GM18861 (cell line): ENCODE measurements around the gene CACNA2D3.

Source experiments
- ATAC-seq: cut with Tn5 transposase; IDR thresholded peaks from one replicate; pipeline ENCODE4 v1.9.1; 2021; ENCODE audit not compliant: unreplicated experiment

CACNA2D3 gene

DNA sequence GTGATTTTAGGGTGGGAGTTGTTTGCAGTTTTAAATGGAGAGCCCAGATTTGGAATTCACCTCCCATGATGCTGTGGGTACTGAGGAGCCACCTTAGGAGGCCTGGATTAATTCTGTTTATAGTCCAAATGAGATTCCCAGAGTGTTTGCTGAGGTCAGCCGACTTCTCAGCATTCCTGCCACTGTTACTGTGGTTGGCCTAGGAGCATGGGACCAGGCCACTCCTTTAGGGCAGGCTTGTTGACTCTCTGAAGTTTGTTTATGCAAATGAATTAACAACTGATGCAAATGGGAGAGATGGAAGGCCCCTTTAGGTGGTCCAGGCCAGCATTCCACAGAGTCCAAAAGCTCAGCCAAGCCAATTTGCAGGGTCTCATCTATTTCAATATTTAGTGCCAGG is 46.1 kb downstream of the CACNA2D3 start:
- no peak for ATAC-seq

DNA sequence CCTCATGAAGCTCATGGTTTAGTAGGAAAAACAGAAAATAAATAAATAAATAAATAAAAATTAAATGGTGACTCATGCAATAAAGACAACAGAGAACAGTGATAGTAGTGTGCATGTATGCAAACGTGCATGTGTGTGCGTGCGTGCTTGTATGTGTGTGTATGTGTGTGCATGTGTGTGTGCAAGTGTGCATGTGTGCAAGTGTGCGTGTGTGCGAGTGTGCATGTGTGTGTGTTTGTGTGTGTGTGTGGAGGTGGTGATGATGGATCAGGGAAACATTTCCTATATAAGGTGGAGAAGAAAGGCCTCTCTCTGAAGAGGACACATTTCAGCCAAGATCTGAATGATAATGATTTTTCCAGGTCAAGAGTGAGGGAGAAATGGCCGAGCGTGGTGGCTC is 47.2 kb downstream of the CACNA2D3 start:
- ATAC-seq: no peak

DNA sequence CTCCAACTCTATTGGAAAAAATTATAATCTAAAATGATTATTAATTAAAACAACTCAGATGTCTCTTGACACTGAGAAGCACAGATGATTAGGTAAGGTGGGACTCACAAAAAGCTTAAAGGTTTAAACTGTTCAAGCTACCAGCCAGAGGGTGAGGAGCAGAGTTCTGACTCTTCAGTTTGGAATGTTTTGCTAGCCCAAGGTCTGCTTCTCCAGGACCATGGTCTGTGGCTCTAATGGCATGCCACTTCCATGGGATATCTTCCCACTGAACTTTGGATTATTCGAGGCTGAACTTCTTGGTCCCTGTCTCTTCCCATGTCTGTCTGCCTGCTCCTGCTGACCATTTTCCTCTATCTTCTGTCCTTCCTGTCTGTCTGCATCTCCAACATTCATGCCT is 49.2 kb downstream of the CACNA2D3 start:
- ATAC-seq: no peak

DNA sequence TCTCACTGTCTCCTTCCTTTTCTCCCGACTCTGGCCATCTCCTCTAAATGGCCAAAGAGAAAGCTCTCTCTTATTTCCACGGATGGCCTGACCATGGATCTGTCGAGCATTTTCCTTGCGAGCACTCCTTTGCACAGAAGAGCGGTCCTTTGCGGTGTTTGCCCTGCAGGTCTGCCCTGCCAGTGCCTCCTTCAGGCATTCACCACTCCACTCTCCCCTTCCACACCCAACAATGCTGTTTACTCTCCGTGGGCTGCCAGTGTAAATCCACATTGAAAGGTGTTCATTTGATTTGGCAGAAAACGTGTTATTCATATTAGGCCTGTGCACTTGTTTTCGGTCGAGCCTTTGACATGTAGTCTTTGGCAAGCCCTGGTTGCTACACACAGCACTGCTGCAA is 49.6 kb downstream of the CACNA2D3 start:
- no peak for ATAC-seq

DNA sequence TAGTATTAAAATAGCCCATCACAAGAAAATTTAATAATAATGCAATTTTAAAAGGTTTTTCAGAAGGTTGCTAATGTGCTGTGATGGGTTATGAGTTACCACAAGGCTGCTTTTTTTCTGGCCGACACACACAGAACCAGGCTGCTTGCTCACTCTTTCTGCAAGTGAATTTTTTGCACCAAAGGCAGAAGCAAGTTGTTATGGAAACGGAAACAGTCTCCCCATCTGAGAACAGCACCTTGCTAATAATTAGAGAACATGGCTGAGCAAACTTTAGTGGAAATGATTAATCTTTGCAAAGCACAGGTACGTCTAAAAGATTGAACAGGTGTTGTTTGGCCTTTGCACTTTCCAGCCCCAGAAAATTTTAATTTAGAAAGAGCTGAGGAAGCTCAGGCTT is 51.0 kb downstream of the CACNA2D3 start:
- ATAC-seq: no peak

DNA sequence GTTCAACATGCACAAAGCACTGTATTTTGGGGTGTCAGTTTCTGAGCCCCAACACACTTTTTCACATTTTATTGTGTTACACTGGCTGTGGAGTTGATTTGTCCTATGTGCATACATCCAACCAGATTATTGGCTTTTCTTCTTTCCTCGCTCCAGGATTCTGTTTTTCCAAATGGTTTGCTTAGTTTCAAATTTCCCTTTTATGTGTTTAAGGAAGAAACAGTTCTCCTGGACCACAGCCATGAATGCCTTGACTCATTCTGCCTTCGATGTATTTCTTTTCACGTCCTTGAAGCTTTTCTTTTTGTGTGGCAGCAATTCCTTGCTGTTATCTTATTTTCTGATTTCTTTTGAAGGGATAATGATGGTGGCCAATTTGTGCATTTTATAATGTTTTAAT is 53.8 kb downstream of the CACNA2D3 start:
- no peak for ATAC-seq

DNA sequence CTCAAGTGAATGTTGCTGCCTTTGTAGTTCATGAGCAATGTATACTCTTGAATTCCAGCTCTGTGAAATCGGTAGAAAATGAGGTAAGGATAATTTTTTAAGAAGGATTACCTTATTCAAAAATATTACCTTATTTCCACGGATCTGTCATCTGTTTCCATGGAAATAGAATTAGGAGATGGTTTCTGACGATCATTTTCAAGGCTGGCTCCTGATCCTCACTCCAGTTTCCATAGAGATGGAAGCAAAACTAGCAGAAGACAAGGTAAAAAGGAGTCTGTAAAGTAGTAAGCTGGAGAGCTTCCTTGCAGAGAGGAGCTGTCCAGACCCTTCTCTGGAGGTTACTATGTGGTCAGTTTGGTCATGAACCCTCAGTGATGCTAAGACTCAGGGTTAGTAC is 55.5 kb downstream of the CACNA2D3 start:
- ATAC-seq: no peak

DNA sequence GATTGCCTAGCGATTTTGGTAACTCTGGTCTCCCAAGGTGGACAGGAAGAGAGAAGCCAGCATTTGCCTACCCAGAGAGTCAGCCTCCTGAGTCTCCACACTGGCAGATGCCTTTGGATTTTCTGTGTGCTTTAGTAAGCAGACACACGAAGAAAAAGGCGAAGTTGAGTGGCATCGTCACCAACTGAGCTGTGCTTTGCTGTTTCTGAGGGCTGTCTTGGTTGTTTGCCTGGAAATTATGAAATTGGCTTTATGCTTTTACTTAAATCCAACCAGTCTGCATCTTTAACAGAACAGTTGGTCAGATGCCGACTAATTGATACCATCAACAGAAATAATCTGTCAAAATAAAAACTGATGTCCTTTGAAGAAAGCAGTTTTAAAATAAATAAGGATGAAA is 56.0 kb downstream of the CACNA2D3 start:
- ATAC-seq: no peak

DNA sequence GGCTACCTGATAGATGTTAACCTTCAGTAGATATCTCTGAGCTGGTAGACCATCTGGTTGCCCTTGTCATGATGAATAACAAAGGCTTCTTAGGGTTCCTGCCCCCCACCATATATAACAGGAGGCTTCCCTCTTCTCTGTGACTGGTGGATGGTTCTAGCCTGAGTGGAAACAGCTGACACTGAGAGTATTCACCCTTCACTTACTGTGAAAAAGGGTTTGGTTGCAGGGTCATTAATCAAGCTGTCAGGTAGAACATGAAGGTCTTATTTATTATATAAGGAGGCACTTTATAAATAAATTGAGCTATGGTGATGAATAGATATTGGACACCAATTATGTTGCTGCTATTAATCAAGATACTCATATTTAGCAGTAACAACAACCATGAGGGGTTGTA is 58.6 kb downstream of the CACNA2D3 start:
- no peak for ATAC-seq

DNA sequence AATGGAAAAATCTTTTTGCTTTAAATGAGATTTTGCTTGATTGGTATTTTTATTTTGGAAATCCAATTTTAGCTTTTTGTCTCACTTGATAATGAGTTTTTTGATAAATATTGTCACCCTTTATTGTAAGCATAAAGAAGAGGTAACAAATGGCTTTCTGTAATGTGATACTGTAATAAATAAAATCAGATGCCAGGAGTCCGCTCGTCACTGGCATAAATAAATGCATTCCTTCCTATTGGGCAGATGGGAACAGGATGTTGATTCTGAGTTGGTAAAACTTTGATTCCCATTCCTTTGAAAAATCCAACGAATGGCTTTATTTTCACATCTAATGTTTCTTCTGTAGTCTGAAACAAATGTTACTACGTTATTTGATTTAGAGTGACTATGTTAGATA is 59.9 kb downstream of the CACNA2D3 start:
- no peak for ATAC-seq

DNA sequence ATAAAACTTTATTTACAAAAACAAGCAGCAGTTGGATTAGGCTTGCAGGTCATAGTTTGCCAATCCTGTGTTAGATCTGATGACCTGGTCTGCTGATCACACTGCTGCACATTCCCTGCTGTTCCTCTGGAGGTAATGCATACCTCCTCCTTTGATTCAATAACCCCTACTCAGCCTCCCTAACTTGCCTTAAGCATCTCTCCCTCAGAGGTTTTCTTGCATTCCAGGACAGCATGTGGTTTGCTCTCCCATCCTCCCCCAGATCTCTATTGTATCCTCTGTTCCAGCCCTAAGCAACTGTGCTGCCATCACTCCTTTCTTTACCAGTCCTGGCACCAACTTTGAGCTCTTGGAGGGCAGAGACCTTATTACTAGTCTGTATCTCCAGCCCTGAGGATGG is 63.4 kb downstream of the CACNA2D3 start:
- no peak for ATAC-seq

DNA sequence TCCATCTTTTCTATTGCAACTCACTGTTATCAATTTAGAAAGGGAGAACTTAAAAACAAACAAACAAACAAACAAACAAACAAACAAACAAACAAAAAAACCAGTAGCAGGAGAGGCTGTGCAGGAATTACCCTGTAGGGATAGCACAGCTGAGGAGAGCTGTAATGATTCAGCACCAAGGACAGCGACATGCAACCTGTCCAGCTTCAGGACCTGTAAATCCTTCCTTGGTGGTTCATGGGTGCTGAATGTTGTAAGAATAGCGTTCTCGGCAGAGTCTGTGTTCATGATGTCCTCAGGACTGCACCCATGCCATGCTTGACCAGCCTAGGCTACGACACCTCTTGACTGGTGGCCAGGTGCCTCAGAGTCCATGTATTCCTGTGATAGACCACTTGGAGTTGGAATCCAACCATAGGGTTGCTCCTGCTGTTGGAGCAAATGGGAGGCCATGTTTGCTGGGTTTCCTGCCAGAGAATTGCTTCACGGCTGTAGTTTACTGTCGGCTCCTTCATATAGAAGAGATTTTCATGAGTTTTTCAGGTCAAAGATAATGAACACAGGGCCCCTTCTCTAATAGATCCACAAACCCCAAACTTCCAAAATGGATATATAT is 65.9 kb downstream of the CACNA2D3 start:
- no peak for ATAC-seq

DNA sequence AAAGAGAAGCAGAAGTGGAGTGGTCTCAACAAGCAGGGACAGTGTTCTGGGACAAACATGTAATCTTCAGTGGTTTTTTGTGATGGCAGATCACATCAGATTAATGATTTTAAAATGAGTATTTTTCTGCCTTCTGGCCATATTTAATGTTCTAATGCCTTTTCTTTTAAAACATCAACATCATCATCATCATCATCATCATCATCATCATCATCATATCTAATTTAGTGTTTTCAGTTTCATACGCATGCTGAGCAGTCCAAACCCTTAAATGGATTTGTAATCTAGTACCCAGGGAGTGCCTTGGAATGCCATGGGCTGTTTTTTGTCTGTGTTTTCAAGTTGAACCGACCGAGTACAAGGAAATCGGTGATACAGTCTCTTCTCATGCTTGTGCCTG is 68.9 kb downstream of the CACNA2D3 start:
- no peak for ATAC-seq

DNA sequence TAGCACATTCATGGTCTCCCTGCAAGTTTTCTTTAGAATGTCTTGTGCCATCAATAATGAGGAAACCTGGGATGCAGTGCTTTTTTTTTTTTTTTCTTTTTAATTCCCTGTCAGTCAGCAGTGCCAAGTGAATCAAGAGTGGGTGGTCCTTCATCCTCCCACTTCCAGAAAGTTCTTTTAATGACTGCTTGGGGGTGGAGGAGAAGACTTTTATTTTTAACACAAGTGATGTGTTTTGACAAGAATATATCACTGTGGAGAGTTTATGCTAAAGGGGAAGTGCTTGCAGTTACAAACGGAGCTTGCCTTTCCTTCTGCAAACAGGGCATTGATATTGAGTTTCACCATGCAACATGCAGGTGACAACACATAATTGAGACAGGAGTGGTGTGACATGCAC is 69.7 kb downstream of the CACNA2D3 start:
- ATAC-seq: no peak

DNA sequence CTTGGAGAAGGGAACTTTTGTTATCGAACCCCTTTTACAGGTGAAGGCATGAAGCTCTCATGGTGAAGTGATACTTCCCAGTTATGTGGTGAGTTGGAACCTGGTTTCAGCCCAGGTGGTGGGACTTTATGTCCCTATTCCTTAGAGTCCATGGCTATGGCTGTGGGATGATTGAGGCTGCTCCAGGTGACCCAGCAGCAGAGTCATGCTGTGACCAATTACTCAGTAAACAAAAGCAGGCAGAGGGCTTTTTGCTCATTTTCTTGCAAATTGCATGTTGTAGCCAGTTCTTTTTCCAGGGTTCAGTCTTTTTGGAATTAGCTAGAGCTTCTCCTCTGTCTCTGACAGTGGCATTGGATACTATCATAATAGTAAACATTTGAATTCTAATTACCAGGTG is 70.7 kb downstream of the CACNA2D3 start:
- no peak for ATAC-seq

DNA sequence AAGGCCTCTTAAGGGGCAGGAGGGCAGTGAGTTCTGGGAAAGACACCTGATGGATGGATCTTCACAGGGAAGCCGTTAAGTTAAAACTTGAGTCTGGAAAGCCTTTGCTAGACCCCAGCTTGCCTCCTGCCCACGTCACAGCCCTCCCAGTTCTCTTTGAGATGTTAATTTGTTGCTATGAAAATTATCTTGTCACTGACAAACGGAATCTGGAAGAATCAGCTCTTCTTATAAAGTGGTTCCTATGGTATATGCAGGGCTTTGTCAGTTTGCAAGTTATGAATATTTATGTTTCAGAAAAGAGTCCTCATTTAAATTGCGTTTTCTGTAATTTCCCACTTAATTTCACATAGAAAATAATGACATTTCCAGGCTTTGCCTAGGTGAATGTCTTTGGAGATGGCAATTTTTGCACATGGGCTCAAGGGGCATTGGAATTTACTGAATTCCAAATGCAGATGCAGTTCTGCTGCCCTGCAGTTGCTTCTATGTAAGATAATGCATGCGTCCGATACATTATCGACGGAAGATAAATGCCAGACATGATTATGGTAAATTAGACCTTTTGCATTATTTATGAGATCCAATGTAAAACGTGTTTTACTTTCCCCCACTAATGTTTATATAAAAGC is 74.1 kb downstream of the CACNA2D3 start:
- ATAC-seq: no peak

DNA sequence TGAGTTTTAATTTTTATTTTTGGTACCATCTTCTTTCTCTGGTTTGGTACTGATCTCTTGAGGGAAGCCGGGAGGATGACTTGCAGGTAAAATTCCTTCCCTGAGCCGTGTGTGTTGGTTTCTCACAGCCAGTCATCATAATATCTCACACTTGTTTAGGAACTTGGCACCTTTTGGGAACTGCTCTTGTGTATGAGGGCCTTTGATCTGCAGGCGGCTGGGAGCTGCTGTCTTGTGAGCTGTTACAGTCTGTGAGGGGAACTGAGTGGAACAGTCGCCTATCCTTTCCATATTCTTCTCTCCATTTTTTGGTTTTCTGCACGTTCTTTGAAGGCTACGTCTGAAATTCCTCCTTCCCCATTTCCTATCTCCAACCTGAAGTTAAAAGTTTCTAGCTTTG is 75.2 kb downstream of the CACNA2D3 start:
- ATAC-seq: no peak

DNA sequence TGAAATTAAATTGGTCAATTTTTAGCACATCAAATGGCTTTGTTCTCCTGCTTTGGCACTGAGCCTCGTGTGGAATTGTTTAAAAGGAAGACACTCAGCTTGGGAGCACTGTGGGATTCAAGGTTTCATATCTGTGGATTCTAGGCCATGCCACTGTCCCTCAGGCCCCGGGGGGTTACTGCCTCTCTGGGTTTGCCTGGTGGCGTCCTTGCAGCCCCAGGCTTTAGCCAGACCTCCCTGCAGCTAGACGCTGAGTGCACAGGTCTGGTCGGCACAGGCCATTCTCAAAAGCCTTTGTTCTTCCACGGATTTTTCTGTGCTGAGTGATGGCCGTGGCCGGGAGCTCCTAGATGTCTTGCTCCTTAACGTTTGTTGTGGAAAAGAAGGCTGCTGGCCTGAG is 76.2 kb downstream of the CACNA2D3 start:
- ATAC-seq: no peak

DNA sequence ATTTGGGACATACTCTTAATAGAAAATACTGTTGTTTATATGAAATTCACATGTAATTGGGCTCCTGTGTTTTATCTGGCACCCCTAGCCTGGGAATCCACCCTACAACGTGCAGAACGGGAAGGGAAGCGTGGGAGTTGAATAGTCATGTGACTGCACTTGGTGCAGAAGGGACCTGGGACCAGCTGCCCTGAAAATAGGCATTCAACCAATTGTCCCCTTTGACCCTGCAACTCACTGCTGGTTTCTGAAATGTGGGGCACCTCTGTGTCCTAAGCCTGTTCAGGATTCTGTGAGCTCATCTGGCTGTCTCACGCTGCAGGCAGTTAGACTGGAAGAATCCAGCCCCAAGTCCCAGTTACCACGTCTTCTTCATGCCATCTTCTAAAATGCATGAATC is 79.7 kb downstream of the CACNA2D3 start:
- no peak for ATAC-seq

DNA sequence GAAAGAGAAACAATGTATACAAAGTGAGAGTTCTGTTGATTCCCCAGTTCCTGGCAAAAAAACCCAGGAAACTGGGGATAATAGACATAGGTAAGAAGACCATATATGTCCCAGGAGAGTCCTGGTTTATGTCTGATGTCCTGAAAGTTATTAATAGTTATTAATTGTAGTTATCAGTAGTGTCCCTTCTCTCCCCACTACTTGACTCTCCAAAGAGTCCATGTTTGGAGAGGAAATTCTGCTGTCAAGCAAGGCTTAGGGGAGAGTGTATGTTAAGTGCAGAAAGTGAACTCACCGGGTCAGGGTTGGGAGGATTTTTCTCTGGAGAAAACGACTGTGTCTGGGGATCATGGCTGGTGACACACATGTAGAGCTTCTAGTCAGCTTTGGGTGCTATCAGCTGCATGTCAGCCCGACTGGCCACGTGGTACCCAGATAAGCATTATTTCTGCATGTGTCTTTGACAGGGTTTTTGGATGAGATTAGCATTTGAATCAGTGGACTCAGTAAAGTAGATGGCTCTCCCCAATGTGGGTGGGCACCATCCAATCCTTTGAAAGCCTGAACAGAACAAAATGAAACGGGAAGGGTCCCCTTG is 80.4 kb downstream of the CACNA2D3 start:
- no peak for ATAC-seq

DNA sequence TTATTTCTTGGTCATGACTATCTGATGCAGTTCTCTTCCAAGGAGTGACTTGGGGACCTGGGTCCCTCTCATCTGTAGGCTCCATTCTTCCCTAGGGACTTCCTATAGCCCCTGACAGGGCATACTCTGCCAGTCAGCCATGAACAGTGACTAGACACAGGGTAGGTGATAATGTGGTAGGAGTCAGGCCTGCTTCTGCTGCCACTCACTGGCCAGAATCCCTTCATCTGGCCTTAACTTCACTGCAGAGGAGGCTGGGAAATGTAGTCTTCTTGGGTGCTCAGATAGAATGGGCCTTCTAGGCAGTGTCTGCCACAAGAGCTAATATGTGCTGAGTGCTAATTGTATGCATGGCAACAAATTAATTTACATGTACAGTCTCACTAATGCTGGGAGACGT is 84.5 kb downstream of the CACNA2D3 start:
- no peak for ATAC-seq

DNA sequence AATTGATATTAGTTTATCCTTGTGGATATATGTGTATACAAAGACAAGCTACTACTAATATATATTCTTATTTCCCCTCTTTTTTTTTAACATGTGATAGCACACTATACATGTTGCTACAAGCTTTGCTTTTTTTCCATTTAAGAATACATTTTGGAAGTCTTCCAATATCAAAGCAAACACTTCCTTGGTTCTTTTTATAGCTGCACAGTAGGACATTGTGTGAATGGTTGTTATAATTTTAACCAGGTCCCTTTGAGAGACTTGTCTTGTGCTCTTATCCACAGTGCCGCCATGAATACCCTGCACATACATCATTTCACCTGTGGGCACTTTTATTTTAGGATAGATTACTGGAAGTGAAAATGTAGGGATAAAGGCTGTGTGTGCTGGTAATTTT is 88.7 kb downstream of the CACNA2D3 start:
- ATAC-seq: no peak

DNA sequence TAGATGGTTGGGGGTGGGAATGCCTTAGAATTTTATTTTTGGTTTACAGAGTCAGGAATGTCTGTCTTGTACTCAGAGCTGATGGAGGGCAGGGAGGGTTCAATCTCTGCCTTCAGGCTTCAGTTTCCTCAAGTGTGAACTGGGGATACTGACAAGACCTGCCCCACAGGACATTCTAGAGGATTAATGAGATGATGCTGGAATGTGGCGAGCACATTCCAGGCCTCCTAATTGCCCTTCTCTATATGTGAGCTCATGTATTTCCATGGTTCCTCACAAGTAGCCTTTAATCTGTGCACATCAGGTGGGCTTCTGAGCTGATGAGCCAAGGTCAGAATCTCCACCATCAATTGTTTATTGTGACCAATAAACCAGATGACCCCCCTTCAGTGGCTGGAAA is 90.4 kb downstream of the CACNA2D3 start:
- ATAC-seq: no peak
